ENCODE measurements around the gene SF3A2. TPM values are rescaled to one million over a fixed set of nuclear protein-coding genes. Genes with fewer than 3 reads are reported as not detected.

The SF3A2 gene
- total and polyA plus RNA-seq, 10 of the 15 experiments (the other 5 are each of a cell fraction or from before 2014, with no cell fraction given) = 0.33 to 143 (median 30.6) TPM

DNA sequence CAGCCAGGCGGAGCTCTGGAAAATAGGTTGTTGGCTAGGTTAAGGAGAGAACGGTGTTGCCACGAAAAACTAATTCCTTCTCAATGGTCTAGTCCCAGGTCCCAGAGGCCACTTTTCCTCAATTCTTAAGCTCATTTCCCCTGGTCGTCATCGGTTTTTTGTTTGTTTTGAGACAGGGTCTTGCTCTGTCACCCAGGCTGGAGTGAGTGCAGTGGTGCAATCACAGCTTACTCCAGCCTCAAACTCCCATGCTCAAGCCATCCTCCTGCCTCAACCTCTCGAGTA lies 1.2 kb downstream of the SF3A2 start:
- CTCF ChIA-PET = interaction anchor here (0.6 to 4.7 kb wide), 12 partner anchors 23 to 340 kb away, joined by 3 to 130 read pairs (median 5); no protein-coding TSS in a partner anchor
- Histone ChIP-seq H3K27ac (ENCODE audit: control insufficient read depth, insufficient read depth) (peak overlapping the region; percentile 94; the same call in 1 of the 2 replicates), H2AFZ (ENCODE audit: control insufficient read depth, low read depth, low read length) (no peak overlapping the region), H3K27me3 (replicated peaks in 1 of 2; ENCODE audit: control insufficient read depth in 2 of 2, insufficient read depth in 2 of 2, low read length in 1 of 2) (no peaks in the 10 kb centered on the region), H3K9ac (ENCODE audit: control insufficient read depth, insufficient read depth, low read length) (peak overlapping the region; percentile 80), H3K4me1 (ENCODE audit: control insufficient read depth, insufficient read depth, low read length) (peaks cover 24% of the 10 kb centered on the region), H4K20me1 (ENCODE audit: control insufficient read depth, insufficient read depth) (peaks cover 27% of the 10 kb centered on the region), H3K36me3 (ENCODE audit: control insufficient read depth in 2 of 2, insufficient read depth in 2 of 2, low read length in 1 of 2) (peaks cover 10 to 12% of the 10 kb centered on the region in 2 experiments; a peak in 3 of 4 replicates), H3K4me2 (ENCODE audit: control insufficient read depth, insufficient read depth) (peak overlapping the region; percentile 88), H3K4me3 (peak overlapping the region; percentile 81), H3K79me2 (ENCODE audit: control insufficient read depth, insufficient read depth, low read length) (peaks cover 93% of the 10 kb centered on the region), H3K9me3 (replicated peaks; ENCODE audit: control insufficient read depth, insufficient read depth, low read length) (no peaks in the 10 kb centered on the region)
- intact Hi-C loops (cut with micrococcal nuclease; ENCODE audit: unreplicated experiment) = loop anchor here (5.0 to 10.0 kb wide), 3 partner anchors 89 to 154 kb away; partner anchors contain the start of genes IZUMO4, LSM7, MOB3A and SPPL2B
- BruUV-seq (replicated peaks) = no TSS peak
- FAIRE-seq = no peak
- in situ Hi-C loops (cut with MboI) = loop anchor here (5.0 kb wide), 1 partner anchor 34 kb away; no protein-coding TSS in a partner anchor
- WGBS (ENCODE audit: insufficient coverage, insufficient replicate concordance, low lambda C conversion rate, missing lambda C conversion rate) = 25% methylated on average over 6 of the region's 6 CpGs
- SMC1A ChIA-PET (ENCODE audit: uncharacterized antibody, unreplicated experiment) = interaction anchor here (0.6 to 4.3 kb wide), 17 partner anchors 14 to 399 kb away, joined by 3 to 46 read pairs (median 4); partner anchors contain the start of gene AP3D1
- DNase-seq (ENCODE audit: low read depth, low spot score) = no peak
- no peak for ATAC-seq
- POLR2A ChIA-PET = interaction anchor here (0.5 to 4.0 kb wide), 10 partner anchors 17 to 1614 kb away, joined by 3 to 54 read pairs (median 4); no protein-coding TSS in a partner anchor
- TF ChIP-seq MEF2A (IDR thresholded peaks at IDR 0.05; ENCODE audit: insufficient read depth, low read depth, low read length) (no peak), KAT2A (conservative IDR thresholded peaks at IDR 0.05; ENCODE audit: control insufficient read depth, low read depth, low read length) (no peak), BRCA1 (IDR thresholded peaks at IDR 0.05; ENCODE audit: low read depth, low read length) (no peak), IKZF2 (IDR thresholded peaks at IDR 0.05) (no peak), SMAD1 (IDR thresholded peaks at IDR 0.05; ENCODE audit: low read depth, partially characterized antibody) (no peak), EED (IDR thresholded peaks at IDR 0.05; ENCODE audit: low read depth) (no peak), EP300 (IDR thresholded peaks at IDR 0.05; ENCODE audit: borderline replicate concordance in 1 of 2, control insufficient read depth in 1 of 2, low read depth in 2 of 2, low read length in 2 of 2) (no peak), STAT3 (IDR thresholded peaks at IDR 0.05; ENCODE audit: low read depth, low read length) (no peak), CREB1 (IDR thresholded peaks at IDR 0.05; ENCODE audit: low read depth) (no peak), BCL11A (IDR thresholded peaks at IDR 0.05; ENCODE audit: low read depth, low read length) (no peak), ZNF274 (IDR thresholded peaks at IDR 0.05; ENCODE audit: insufficient read depth, insufficient read length) (no peak), EGR1 (IDR thresholded peaks at IDR 0.05; ENCODE audit: borderline replicate concordance in 1 of 2, low read depth in 2 of 2, low read length in 2 of 2) (no peak), SMARCA5 (IDR thresholded peaks at IDR 0.05) (no peak), NR2C1 (IDR thresholded peaks at IDR 0.05) (no peak), POU2F2 (IDR thresholded peaks at IDR 0.05; ENCODE audit: borderline replicate concordance, low read depth, low read length) (no peak), SUPT20H (IDR thresholded peaks at IDR 0.05; ENCODE audit: borderline replicate concordance, control insufficient read depth, low read depth, low read length) (no peak), HDAC2 (IDR thresholded peaks at IDR 0.05) (no peak), CBX5 (IDR thresholded peaks at IDR 0.05; ENCODE audit: low read depth) (no peak), ATF7 (IDR thresholded peaks at IDR 0.05; ENCODE audit: low read depth) (no peak)
- RAD21 ChIA-PET (ENCODE audit: unreplicated experiment) = interaction anchor here (0.6 to 4.2 kb wide), 10 partner anchors 8 to 156 kb away, joined by 3 to 72 read pairs (median 6); no protein-coding TSS in a partner anchor
